Cardiac fibroblast (primary cell): ENCODE results near the gene KIAA1328.
"Not testable (repeated sequence)": the region's sequence is repeated elsewhere in the genome, so short reads cannot be mapped to it uniquely, and the experiment has no call there.

Source experiments
- DNase-seq, 2 donors: peaks; one replicate each; pipeline versions ENCODE4 v3.0.0 to v3.0.0-alpha.2; 2010; ENCODE audit warnings: low read depth in 2 of 2
- H3K4me3 ChIP-seq, 2 donors: replicated peaks in 1 of 2; 1 replicate in 1 of 2; 2 replicates in 1 of 2; pipeline ENCODE4 v1.5.1; 2011; ENCODE audit warnings: low read depth in 2 of 2, low read length in 2 of 2, mild to moderate bottlenecking in 2 of 2, moderate library complexity in 1 of 2
- CTCF ChIP-seq: IDR thresholded peaks from one replicate; pipeline ENCODE4 v1.5.1; 2011; ENCODE audit warnings: low read depth, mild to moderate bottlenecking, low read length, inconsistent platforms

KIAA1328 gene

GRCh38 chr18:36867056-36867455 lies 38.1 kb downstream of the KIAA1328 start:
- no peak for TF ChIP-seq CTCF
- no peak for DNase-seq
- no peak overlapping the region for H3K4me3 ChIP-seq

- no peak for TF ChIP-seq CTCF
- H3K4me3 ChIP-seq, result no peak overlapping the region
- no peak for DNase-seq
Observed at GRCh38 chr18:36871801-36872200, 42.9 kb downstream of the KIAA1328 start.

GRCh38 chr18:36872329-36872728 lies 43.4 kb downstream of the KIAA1328 start:
- DNase-seq, result no peak
- no peak overlapping the region for H3K4me3 ChIP-seq
- TF ChIP-seq CTCF, result no peak

GRCh38 chr18:36873826-36874225 lies 44.9 kb downstream of the KIAA1328 start:
- not testable (repeated sequence) for DNase-seq, H3K4me3 ChIP-seq

GRCh38 chr18:36879796-36880195 lies 50.9 kb downstream of the KIAA1328 start:
- not testable (repeated sequence) for H3K4me3 ChIP-seq, DNase-seq

GRCh38 chr18:36885981-36886380 lies 57.1 kb downstream of the KIAA1328 start:
- TF ChIP-seq CTCF, result no peak
- no peak for DNase-seq
- H3K4me3 ChIP-seq, result no peak overlapping the region

GRCh38 chr18:36887114-36887513 lies 58.2 kb downstream of the KIAA1328 start:
- TF ChIP-seq CTCF, result no peak
- DNase-seq, result no peak
- no peak overlapping the region for H3K4me3 ChIP-seq

GRCh38 chr18:36887864-36888263 lies 58.9 kb downstream of the KIAA1328 start:
- no peak for DNase-seq
- no peak overlapping the region for H3K4me3 ChIP-seq
- TF ChIP-seq CTCF, result no peak
